OCI-LY7 (cell line): ENCODE data around the gene NMNAT1. TPM values are rescaled to one million over a fixed set of nuclear protein-coding genes. Genes with fewer than 3 reads are reported as not detected.

Experiments used
- Bru-seq: library from RNA; stranded (reverse); fragments of 400-500 nt; gene quantifications from one replicate; lab custom pipeline; 2021; lab: Mats Ljungman, UMichigan
- BruChase-seq, 2 experiments: library from RNA; stranded (reverse); fragments of 400-500 nt; gene quantifications; one replicate each; lab custom pipeline; 2021; lab: Mats Ljungman, UMichigan
- BruUV-seq: library from RNA; stranded (reverse); fragments of 400-500 nt; replicated peaks from 2 replicates; lab custom pipeline; 2021; lab: Mats Ljungman, UMichigan
- CTCF ChIA-PET: fragments of 300-600 bp; sonication (Branson Sonifier 250); formaldehyde crosslinking; loops from one replicate; lab custom pipeline; 2022; ENCODE audit warnings: antibody characterized with exemption; ENCODE audit not compliant: unreplicated experiment; lab: Charles Lee
- POLR2A ChIA-PET: fragments of 300-600 bp; sonication (Branson Sonifier 250); formaldehyde crosslinking; loops from one replicate; lab custom pipeline; 2022; ENCODE audit warnings: antibody characterized with exemption; lab: Charles Lee
- DNase-seq: peaks from one replicate; pipeline ENCODE4 v3.0.0-alpha.2; 2015; ENCODE audit warnings: low spot score
- H2AFZ ChIP-seq: fragments of 200-600 bp; sonication (generic), shearing (Covaris generic); 2 replicates; pipeline ENCODE4 v1.6.1; 2014; ENCODE audit warnings: mild to moderate bottlenecking, antibody characterized with exemption, low read length, moderate library complexity
- H3K27ac ChIP-seq: fragments of 200-600 bp; sonication (generic); 2 replicates; pipeline ENCODE4 v1.5.1; 2014; ENCODE audit warnings: mixed run types, low read depth, mild to moderate bottlenecking, moderate library complexity, low read length, inconsistent platforms; ENCODE audit not compliant: poor library complexity, severe bottlenecking
- H3K36me3 ChIP-seq: fragments of 200-600 bp; sonication (generic); 2 replicates; pipeline ENCODE4 v1.6.1; 2014; ENCODE audit warnings: mild to moderate bottlenecking, antibody characterized with exemption, low read length, moderate library complexity, mixed read lengths; ENCODE audit not compliant: insufficient read depth
- H3K4me1 ChIP-seq: fragments of 200-600 bp; sonication (generic); 2 replicates; pipeline ENCODE4 v1.5.1; 2014; ENCODE audit warnings: mild to moderate bottlenecking, low read length; ENCODE audit not compliant: insufficient read depth, poor library complexity, severe bottlenecking
- H3K4me2 ChIP-seq: fragments of 200-600 bp; sonication (generic); 2 replicates; pipeline ENCODE4 v1.6.1; 2014; ENCODE audit warnings: mild to moderate bottlenecking, low read length
- H3K4me3 ChIP-seq: fragments of 200-600 bp; sonication (generic); 2 replicates; pipeline ENCODE4 v1.5.1; 2014; ENCODE audit warnings: mild to moderate bottlenecking, low read depth, low read length; ENCODE audit not compliant: poor library complexity, severe bottlenecking
- H3K79me2 ChIP-seq: fragments of 200-600 bp; sonication (generic); 2 replicates; pipeline ENCODE4 v1.6.1; 2016; ENCODE audit warnings: low read depth, mild to moderate bottlenecking, low read length, moderate library complexity, mixed read lengths; ENCODE audit not compliant: insufficient read depth
- H3K9me2 ChIP-seq: fragments of 200-600 bp; sonication (generic); 2 replicates; pipeline ENCODE4 v1.6.1; 2016; ENCODE audit warnings: mild to moderate bottlenecking, low read length, mixed read lengths; ENCODE audit not compliant: insufficient read depth
- H3K9me3 ChIP-seq: fragments of 200-600 bp; sonication (generic); 2 replicates; pipeline ENCODE4 v1.6.1; 2014; ENCODE audit warnings: mild to moderate bottlenecking, mixed run types, low read length, mixed read lengths
- H4K20me1 ChIP-seq: fragments of 200-600 bp; sonication (generic); 2 replicates; pipeline ENCODE4 v1.6.1; 2014; ENCODE audit warnings: mild to moderate bottlenecking, antibody characterized with exemption, low read length, moderate library complexity, mixed read lengths; ENCODE audit not compliant: insufficient read depth
- EZH2phosphoT487 ChIP-seq: fragments of 200-600 bp; sonication (generic); IDR thresholded peaks from 2 replicates; pipeline ENCODE4 v1.6.1; 2018; ENCODE audit warnings: low read depth, borderline replicate concordance, mild to moderate bottlenecking, mixed run types, antibody characterized with exemption, low read length, moderate library complexity, mixed read lengths
- intact Hi-C: fragments of 100-400 bp; cut with micrococcal nuclease; formaldehyde crosslinking; loops from one replicate; pipeline ENCODE4 v1.10.0; 2022; ENCODE audit not compliant: unreplicated experiment
- long read RNA-seq: library from polyadenylated mRNA; stranded (forward); transcript quantifications from one replicate; pipeline ENCODE4 v2.0.0, GENCODE V29; 2022
- total RNA-seq, 2 experiments: library from RNA; depleted of rRNA in 1 of 2; stranded (reverse); fragments of >200 nt in 1 of 2; shearing (Covaris generic) in 1 of 2; gene quantifications; 2 replicates each; pipeline ENCODE4 v1.2.3, GENCODE V29; 2014 to 2022
- TF ChIP-seq, protein P1 (sequence below): fragments of 200-600 bp; sonication (generic); conservative IDR thresholded peaks from 2 replicates; pipeline ENCODE4 v1.5.1; 2014; ENCODE audit warnings: mild to moderate bottlenecking, antibody characterized with exemption, low read length, moderate library complexity, mixed read lengths

The NMNAT1 gene
- total RNA-seq (2014; rRNA removed; shearing (Covaris generic)) (3.8 and 5.4 TPM in 2 replicates), total RNA-seq (2022) (6.5 and 7.0 TPM in 2 replicates), Bru-seq, nascent RNA (percentile 43 among the genes with signal in this experiment), BruChase-seq, experiment 1, labeled RNA remaining after a 6-hour chase (percentile 48 among the genes with signal in this experiment), BruChase-seq, experiment 2, labeled RNA remaining after a 2-hour chase (percentile 47 among the genes with signal in this experiment)
- long read RNA-seq, partial matches to known transcripts = 1 of 7 reads
- long read RNA-seq, other reads (novel, unspliced or antisense) = 5 of 7 reads

DNA sequence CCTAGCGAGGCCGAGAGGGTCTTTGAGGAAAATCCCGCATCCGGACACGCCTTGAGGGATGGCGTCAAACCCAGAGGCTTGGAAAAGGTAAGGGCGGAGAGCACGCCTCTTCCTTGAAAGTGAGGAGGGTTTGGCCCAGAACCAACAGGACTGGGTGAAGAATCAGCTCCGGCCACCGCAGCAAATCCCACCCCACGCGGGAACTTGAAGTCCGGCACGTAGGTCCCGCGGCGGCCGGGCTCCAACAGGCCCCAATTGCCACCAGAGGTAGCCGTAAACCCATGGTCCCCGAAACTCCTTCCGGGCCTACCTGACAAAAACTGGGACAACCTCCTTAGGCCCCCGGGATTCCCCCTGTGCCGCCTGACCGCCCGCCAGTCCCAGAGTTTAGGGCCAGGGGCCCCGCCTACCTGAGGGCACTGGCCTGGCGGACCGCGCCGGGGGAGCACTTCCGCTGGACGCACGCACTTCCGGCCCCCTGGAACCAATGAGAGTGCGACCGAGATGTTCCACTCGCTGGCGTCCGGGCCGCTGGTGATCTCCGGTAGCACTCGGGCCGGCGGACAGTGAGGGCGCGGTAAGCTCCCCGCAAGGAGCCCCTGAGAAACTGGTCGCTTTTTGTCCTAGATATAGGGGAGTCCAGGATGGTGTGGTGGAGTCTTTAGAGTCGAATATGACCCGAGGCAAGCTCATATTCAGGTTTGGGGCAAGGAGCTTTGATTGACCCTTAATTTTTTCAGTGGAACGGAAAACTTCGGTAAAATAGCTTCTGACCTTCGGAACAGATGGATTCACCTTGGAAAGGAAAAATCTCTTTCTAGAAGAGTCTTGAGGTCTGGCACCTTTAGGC, at the start of gene NMNAT1, which contains the start of gene LZIC:
TSS of gene NMNAT1 (plus strand) at position 537 of the 850 bp plus-strand sequence. CDS start 28,599 bp downstream, outside the sequence.
TSS of gene LZIC (minus strand) at position 453 of the 850 bp plus-strand sequence. CDS start 6,772 bp downstream, outside the sequence.
- H3K79me2 ChIP-seq = peaks cover 19% of the 10 kb centered on the region; the same call in 1 of the 2 replicates
- no peak for TF ChIP-seq EZH2phosphoT487
- TF ChIP-seq, protein P1, sequence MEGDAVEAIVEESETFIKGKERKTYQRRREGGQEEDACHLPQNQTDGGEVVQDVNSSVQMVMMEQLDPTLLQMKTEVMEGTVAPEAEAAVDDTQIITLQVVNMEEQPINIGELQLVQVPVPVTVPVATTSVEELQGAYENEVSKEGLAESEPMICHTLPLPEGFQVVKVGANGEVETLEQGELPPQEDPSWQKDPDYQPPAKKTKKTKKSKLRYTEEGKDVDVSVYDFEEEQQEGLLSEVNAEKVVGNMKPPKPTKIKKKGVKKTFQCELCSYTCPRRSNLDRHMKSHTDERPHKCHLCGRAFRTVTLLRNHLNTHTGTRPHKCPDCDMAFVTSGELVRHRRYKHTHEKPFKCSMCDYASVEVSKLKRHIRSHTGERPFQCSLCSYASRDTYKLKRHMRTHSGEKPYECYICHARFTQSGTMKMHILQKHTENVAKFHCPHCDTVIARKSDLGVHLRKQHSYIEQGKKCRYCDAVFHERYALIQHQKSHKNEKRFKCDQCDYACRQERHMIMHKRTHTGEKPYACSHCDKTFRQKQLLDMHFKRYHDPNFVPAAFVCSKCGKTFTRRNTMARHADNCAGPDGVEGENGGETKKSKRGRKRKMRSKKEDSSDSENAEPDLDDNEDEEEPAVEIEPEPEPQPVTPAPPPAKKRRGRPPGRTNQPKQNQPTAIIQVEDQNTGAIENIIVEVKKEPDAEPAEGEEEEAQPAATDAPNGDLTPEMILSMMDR = no peak
- no TSS peak for BruUV-seq
- H3K9me3 ChIP-seq = no peaks in the 10 kb centered on the region
- peak within 1 kb of the TSS; percentile 96 for H2AFZ ChIP-seq
- DNase-seq = peak; percentile 96
- peaks cover 8% of the 10 kb centered on the region; the same call in 1 of the 2 replicates for H3K36me3 ChIP-seq
- CTCF ChIA-PET = interaction anchor here (1.3 kb wide), 1 partner anchor 18 kb away, joined by 6 read pairs; no protein-coding TSS in a partner anchor
- peak within 1 kb of the TSS; percentile 74 for H3K27ac ChIP-seq
- no peaks in the 10 kb centered on the region for H3K9me2 ChIP-seq
- H3K4me1 ChIP-seq = peaks cover 10% of the 10 kb centered on the region
- H3K4me3 ChIP-seq = peak within 1 kb of the TSS; percentile 89
- H3K4me2 ChIP-seq = peak within 1 kb of the TSS; percentile 85
- intact Hi-C loops = loop anchor here (1.0 to 10.0 kb wide), 5 partner anchors 32 to 212 kb away; partner anchors contain the start of genes CTNNBIP1 and UBE4B
- H4K20me1 ChIP-seq = no peaks in the 10 kb centered on the region
- POLR2A ChIA-PET = interaction anchor here (0.5 to 1.5 kb wide), 11 partner anchors 8 to 754 kb away, joined by 3 to 6 read pairs (median 3); no protein-coding TSS in a partner anchor

DNA sequence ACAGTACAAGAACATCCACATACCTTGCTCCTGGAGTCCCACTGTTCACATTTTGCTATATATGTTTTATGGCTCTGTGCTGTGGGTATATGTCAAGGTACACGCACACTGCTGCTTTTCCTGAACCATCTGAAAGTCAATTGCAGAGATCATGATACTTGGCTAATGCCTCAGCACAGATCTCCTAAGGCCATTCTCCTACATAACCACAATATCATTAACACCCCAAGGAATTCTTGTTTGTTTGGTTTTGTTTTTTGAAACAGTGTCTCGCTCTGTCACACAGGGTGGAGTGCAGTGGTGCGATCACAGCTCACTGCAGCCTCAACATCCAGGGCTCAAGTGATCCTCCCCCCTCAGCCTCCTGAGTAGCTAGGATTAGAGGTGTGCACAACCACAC, 49.2 kb upstream of the NMNAT1 start:
- H3K4me2 ChIP-seq = no peak overlapping the region
- TF ChIP-seq, protein P1 = no peak
- TF ChIP-seq EZH2phosphoT487 = no peak
- no peaks in the 10 kb centered on the region for H3K36me3 ChIP-seq
- no peaks in the 10 kb centered on the region for H3K9me2 ChIP-seq
- CTCF ChIA-PET = no interaction called here
- no peaks in the 10 kb centered on the region for H3K9me3 ChIP-seq
- H3K4me1 ChIP-seq = peaks cover 22% of the 10 kb centered on the region
- intact Hi-C loops = no loop called here
- H4K20me1 ChIP-seq = no peaks in the 10 kb centered on the region
- no TSS peak for BruUV-seq
- POLR2A ChIA-PET = no interaction called here
- no peaks in the 10 kb centered on the region for H3K79me2 ChIP-seq
- no peak overlapping the region for H3K4me3 ChIP-seq
- DNase-seq = no peak
- H2AFZ ChIP-seq = no peak overlapping the region
- no peak overlapping the region for H3K27ac ChIP-seq
